ENCODE measurements around the gene CFTR. TPM values are rescaled to one million over a fixed set of nuclear protein-coding genes. Genes with fewer than 3 reads are reported as not detected.
"Not testable (repeated sequence)": the region's sequence is repeated elsewhere in the genome, so short reads cannot be mapped to it uniquely, and the experiment has no call there.

CFTR gene
- under 0.01 TPM for total RNA-seq

DNA sequence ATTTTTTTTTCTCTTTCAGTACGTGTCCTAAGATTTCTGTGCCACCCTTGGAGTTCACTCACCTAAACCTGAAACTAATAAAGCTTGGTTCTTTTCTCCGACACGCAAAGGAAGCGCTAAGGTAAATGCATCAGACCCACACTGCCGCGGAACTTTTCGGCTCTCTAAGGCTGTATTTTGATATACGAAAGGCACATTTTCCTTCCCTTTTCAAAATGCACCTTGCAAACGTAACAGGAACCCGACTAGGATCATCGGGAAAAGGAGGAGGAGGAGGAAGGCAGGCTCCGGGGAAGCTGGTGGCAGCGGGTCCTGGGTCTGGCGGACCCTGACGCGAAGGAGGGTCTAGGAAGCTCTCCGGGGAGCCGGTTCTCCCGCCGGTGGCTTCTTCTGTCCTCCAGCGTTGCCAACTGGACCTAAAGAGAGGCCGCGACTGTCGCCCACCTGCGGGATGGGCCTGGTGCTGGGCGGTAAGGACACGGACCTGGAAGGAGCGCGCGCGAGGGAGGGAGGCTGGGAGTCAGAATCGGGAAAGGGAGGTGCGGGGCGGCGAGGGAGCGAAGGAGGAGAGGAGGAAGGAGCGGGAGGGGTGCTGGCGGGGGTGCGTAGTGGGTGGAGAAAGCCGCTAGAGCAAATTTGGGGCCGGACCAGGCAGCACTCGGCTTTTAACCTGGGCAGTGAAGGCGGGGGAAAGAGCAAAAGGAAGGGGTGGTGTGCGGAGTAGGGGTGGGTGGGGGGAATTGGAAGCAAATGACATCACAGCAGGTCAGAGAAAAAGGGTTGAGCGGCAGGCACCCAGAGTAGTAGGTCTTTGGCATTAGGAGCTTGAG lies at the start of gene CFTR:
CFTR (plus strand) TSS at position 801 of the 830 bp plus-strand sequence. CDS start 70 bp downstream, outside the sequence.
- FAIRE-seq (no peak), DNase-seq (ENCODE audit: low spot score in 2 of 2) (peak in 1 of 2 donors; percentile 24)

DNA sequence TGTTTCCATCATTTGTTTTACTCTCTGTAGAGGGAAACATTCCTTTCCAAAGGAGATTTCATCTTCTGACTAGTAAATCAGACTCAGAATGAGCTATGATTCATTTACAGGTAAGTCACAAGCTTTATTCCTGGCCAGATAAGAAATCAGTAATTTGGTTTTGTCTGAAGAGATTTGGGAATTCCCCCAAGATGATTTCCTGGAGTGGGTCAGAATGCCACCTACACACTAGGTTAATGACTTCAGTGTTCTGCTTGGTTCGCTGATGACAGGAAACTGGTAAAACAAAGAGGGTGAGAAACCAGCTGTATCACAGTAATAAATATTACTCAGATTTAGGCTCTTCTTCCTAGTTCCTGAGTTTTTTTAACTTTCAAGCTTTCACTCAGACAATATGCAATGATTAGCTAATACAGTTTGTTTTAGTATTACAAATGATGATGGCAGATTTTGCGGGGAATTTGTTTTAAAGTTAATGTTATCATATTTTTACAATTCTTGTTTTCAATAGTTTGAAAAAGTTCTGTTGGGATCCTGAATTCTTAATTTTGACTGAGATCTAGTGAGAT lies 44.3 kb upstream of the CFTR start:
- DNase-seq (ENCODE audit: low spot score in 2 of 2) (no peak), FAIRE-seq (no peak)

DNA sequence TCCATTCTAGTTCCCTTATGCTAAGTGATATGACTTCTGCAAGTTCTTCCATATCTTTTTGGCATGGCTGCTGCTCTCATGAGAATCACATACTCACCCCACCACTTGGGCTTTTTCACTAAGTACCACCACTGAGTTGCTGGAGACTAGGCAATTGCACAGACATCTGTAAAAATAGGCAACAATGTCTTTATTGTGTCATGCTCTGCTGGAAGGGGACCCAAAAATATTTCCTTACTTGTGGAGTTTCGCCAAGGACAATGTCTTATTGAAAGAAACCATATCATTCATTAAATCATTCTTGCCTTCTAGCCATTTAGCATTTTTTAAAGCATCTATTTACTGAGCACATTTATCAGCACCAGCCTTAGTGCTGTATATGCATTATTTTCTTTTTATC lies 35.2 kb upstream of the CFTR start:
- FAIRE-seq (no peak), DNase-seq (ENCODE audit: low spot score in 2 of 2) (no peak)

DNA sequence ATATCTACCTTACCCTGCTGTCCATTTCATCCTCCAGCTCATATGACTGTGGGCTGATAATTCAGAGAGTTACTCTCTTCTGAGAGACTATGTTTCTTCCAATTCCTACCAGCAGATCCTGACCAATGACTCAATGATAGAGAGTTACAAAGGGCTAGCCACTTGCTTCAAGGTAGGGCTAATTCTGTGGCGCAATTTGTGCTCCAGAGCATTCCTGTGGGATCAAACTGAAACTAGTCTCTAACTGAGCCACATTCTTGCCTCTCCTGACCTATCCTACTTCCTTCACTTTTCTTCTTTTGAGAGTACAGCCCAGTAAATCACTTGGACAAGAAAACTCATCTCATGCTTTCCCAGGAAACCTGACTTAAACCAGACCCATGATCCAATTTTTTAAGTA lies 34.6 kb upstream of the CFTR start:
- DNase-seq (ENCODE audit: low spot score in 2 of 2) (no peak), FAIRE-seq (no peak)

DNA sequence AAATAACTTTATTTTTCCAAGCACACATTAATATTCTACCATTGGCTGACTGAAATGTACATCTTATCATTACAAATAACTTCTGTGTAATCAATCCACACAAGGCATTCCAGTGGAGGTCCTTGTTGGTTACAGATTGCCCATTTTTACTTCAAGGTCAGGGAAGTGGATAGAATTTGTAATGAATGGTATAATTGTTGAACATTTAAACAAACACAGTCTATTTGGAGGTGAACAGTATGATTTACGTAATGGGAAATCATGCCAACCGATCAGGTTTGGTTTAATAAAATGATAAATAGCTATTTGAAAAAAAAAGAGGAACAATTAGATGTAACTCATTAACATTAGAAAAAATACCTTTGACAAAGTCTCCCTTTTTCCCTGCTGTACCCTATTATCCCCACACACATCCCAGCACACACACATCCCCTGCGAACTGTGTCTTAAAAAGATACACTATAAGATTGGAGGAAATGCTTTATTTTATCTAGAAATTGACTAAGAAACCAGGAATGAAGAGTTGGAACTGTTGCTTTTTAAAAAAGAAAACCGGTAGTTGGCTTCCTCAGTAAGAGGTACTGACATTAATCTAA lies 33.5 kb upstream of the CFTR start:
- FAIRE-seq, result no peak
- no peak for DNase-seq (ENCODE audit: low spot score in 2 of 2)

DNA sequence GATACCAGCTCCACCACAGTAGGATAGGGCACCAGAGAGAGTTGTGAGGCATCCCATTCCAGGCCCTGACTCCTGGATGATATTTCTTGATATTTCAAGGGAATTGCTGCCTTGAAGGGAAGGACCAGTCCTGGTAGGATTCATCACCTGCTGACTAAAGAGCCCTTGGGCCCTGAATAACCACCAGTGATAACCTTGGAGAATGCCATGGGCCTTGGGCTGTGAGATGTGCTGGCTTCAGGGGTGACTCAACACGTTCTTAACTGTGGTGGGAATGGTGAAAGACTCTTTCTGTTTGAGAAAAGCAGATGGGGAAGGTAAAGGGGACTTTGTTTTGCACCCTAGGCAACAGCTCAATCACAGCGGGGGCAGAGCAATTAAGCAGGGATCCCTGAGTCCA lies 31.2 kb upstream of the CFTR start:
- no peak for DNase-seq (ENCODE audit: low spot score in 2 of 2)
- FAIRE-seq, result no peak

DNA sequence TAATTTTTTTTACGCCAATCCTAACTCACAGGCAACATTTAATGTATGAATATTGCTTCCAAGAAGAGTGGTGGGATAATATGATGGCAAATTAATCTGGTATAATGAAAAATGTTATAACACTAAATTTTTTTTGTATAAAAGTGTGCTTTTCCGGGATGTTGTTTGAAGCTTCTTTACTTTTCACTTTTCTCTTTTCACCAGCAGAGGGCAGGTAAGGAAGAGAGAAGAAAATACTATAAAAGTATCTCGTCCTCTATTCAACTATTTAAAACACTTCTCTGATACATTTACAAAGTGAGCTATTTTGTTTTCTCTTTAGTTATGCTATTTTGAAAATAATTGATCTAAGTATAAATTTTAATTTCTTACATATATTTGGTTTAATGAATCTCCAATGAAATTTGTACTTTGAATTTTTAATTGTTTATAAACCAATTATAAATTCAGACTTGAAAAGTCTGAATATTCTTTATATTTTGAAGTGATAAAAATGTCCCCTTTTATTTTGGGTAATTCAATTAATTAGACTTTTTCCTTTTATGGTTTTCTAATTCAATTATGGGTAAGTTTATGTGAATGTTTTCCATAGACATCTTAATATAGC lies 20.7 kb upstream of the CFTR start:
- FAIRE-seq (peak; percentile 97), DNase-seq (ENCODE audit: low spot score in 2 of 2) (no peak)

DNA sequence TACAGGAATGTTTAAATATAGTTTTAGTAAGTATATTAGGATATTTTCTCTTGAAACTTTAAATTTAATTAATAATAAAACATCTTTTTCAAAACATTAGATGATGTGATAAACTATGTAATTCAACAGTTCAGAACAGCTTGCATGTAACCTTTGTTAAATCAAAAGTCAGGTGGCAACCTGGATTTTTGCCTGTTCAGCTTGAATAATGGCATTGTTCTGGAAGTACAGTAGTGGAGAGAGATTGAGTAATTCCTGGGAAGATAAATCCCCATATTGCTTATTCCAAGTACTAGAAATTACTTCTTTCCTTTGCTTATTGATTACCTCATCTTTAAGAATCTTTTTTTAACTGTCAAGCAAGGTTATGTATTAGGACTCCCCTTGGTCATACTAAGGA lies 20.1 kb upstream of the CFTR start:
- no peak for DNase-seq (ENCODE audit: low spot score in 2 of 2)
- no peak for FAIRE-seq

DNA sequence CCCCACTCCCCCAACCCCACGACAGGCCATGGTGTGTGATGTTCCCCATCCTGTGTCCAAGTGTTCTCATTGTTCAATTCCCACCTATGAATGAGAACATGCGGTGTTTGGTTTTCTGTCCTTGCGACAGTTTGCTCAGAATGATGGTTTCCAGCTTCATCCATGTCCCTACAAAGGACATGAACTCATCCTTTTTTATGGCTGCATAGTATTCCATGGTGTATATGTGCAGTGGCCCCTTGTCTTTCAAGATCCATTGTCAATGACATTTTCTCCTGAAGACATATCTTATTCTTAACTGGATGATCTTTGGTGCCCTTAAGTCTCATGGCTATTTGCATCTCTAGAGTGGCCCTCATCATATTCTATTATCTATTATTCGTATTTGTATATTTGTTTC lies 19.0 kb upstream of the CFTR start:
- not testable (repeated sequence) for DNase-seq (ENCODE audit: low spot score in 2 of 2); FAIRE-seq

DNA sequence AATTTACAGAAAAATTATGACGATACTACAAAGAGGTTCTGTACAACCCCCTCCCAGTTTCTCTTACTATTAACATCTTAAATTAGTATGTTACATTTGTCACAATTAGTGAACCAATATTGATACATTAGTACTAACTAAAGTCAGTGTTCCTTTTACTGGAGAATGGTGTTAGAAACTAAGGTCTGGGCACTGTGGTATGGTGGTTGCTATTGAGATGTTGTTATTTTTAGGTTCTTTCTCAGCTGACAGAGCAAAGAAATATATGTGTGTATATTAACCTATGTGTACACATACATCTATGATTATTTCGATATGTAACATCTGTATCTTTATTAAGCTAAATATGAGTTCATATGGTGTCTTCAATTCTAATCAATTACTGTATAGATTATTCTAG lies 11.7 kb upstream of the CFTR start:
- FAIRE-seq (no peak), DNase-seq (ENCODE audit: low spot score in 2 of 2) (no peak)

DNA sequence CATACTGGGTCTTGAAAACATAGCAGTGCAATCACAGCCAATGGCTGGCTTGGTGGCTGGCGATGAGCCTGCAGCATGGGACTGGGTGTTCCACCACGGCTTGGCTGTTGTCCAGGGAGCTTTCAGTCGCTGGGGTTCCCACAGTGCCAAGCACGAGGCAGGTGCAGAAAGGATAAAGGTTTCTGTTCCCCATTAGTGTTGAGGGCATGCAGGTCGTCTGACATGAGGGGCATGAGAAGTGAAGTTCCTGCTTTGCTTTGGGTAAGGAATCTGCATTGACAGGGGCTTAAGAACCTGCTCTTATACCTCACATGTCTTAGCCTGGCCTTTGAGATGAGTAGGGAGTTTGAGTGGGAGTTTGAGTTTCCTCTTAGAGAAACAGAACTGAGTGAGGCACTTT lies 9.0 kb upstream of the CFTR start:
- DNase-seq (ENCODE audit: low spot score in 2 of 2) (no peak), FAIRE-seq (no peak)

DNA sequence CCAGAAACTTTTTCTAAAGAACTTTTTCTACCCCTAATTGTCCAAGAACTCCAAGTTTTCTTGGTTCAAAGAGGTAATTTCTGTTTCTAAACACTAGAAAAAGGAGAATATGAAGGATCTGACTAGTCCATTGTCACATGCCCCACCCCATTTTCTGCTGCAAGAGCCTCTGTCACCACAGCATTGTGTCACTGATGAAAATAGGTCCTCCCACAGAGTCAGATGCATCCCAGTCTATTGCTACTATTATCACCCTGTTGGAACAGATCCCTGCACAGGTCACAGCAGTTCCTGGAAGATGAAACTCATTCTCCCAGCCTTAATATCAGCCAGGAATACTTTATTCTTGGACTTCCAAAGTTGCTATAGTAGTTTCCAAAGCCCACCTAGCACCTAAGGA lies 7.5 kb upstream of the CFTR start:
- DNase-seq (ENCODE audit: low spot score in 2 of 2), result no peak
- no peak for FAIRE-seq

DNA sequence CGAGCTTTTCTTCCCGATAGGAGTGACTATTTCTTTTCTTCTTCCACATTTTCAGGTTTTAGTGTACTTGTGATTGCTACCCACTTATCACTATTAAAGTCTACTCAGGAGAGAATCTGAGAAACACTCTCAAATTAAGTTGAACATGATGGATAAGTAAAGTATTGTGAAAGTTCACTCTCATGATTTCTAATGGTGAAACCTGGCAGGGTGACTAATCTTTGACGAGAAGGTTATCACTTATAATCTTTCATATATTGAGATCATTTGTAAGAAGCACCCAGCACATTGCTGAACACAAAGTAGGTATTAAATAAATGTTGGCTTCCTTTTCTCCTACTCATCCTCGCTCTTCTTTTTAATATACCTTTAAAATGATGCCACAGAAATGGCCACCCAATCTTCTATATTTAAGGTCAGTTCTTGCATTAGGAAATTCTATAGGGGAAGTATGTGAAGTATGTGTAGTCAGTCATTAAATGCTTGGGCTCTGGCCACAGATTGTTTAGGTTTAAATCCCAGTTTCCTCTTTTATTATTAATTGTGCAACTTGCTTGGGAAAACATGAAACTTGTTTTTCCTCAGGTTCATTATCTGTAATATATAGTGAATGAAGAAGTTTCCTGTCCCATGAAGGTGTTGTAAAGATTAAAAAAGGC lies 3.1 kb upstream of the CFTR start:
- FAIRE-seq (no peak), DNase-seq (ENCODE audit: low spot score in 2 of 2) (no peak)

DNA sequence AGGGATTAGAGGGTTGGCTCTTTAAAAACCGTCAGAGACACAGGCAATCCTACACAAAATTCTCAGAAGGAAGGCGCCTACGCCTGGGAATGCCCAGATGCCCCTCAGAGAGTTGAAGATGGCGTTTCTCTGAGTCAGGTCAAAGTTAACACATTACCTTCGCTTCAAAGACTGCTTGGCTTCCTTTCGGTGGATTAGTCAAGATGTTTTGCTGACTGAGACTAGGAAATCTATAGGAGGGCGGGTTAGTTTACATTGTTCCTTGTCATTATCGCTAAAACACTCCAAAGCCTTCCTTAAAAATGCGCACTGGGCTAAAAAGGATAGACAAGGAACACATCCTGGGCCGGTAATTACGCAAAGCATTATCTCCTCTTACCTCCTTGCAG lies 995 bp upstream of the CFTR start:
- FAIRE-seq (no peak), DNase-seq (ENCODE audit: low spot score in 2 of 2) (no peak)

DNA sequence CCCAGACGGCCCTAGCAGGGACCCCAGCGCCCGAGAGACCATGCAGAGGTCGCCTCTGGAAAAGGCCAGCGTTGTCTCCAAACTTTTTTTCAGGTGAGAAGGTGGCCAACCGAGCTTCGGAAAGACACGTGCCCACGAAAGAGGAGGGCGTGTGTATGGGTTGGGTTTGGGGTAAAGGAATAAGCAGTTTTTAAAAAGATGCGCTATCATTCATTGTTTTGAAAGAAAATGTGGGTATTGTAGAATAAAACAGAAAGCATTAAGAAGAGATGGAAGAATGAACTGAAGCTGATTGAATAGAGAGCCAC lies 184 bp downstream of the CFTR start:
- FAIRE-seq (no peak), DNase-seq (ENCODE audit: low spot score in 2 of 2) (no peak)

DNA sequence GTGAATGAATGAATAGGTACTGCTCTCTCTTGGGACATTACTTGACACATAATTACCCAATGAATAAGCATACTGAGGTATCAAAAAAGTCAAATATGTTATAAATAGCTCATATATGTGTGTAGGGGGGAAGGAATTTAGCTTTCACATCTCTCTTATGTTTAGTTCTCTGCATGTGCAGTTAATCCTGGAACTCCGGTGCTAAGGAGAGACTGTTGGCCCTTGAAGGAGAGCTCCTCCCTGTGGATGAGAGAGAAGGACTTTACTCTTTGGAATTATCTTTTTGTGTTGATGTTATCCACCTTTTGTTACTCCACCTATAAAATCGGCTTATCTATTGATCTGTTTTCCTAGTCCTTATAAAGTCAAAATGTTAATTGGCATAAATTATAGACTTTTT lies 1.2 kb downstream of the CFTR start:
- no peak for FAIRE-seq
- DNase-seq (ENCODE audit: low spot score in 2 of 2), result no peak

DNA sequence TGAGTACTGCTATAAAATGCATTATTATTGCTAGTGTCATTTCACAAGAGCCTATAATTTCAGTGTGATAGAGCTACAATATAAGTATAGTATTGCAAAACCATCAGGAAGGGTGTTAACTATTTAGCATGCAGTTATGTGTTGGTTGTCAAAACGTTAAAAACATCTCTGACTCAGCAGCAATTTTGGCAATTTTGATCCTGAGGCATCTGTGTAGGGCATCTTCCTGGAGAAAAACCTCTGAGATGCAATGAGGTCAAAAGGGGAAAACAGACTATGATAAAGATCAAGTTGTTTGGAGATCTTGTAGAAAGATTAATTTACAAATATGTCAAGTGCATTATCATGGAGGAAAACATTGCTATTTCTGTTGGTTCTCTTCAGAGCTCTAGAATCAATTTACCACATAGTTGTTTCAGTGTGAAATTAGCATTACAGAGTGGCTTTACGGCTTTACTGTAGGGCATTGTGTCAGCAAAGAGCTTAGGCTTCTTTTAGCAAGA lies 5.3 kb downstream of the CFTR start:
- FAIRE-seq, result no peak
- DNase-seq (ENCODE audit: low spot score in 2 of 2), result no peak

DNA sequence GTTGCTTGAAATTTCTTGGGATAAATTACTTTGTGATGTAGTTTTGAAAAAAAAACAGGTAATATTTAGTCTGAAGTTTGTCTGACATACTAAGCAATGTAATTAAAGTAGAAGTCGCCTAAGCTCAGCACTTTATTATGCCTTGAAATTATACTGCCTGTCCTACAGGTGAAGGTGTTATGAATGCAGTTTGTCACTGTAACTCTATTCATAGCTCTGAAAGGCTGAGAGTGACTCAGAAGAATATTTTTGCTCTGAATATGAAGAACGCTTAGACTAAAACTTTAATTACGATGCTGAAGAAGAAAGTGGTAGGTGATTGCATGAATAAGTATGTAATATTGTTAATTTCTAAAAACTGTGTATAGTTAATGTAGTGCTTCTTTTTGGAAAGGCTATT lies 9.2 kb downstream of the CFTR start:
- no peak for DNase-seq (ENCODE audit: low spot score in 2 of 2)
- no peak for FAIRE-seq

DNA sequence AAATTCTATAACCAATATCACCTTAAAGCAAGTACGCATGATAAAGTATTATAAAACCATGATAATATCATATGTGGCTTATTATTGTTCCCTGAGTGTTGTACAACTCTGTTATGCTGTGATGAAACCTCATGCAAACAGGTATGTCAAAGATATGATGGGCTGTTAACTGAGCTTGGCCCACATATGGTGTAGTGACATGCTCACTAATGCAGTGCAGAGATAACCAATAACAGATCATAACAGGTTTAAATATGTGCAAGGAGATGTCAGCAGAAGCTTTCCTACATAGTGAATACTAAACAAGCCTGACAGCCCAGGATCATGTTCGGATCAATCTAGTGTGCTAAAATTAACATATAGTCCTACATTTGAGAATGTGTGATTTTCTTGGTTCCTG lies 9.6 kb downstream of the CFTR start:
- no peak for DNase-seq (ENCODE audit: low spot score in 2 of 2)
- no peak for FAIRE-seq

DNA sequence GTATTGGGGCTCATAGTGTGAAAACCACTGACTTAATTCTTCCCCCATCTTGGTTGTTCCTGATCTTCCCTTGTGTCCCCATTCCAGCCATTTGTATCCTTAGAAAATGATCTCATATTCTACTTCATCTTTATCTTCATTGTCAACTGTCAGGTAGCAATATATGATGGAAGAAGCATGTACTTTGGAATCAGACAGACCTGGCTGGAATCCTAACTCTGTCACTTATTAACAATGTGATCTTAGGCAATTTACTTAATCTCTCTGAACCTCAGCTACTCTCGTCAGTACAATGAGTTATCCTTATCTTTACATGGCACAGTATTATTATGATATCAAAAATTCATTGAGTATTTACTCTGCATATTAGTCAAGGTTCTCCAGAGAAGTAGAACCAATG lies 10.1 kb downstream of the CFTR start:
- FAIRE-seq, result no peak
- DNase-seq (ENCODE audit: low spot score in 2 of 2), result no peak

DNA sequence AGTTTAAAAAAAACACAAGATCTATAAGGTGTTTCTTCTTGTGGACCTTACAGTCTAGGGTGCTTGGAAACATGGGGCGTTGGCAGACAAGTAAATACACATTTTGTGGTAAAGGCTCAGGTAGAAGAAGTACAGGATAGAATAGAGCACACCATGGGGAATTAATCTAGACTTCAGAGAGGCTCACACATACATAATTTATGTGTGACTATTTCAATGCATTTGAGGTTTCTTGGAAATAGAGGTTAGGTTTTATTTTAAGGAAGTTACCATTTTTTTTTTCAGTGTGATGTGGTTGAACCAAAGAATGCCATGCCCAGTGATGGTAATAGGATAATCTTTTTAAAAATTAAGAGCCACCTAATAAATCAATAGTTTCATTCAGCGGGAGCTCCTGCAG lies 12.8 kb downstream of the CFTR start:
- no peak for DNase-seq (ENCODE audit: low spot score in 2 of 2)
- no peak for FAIRE-seq

All from frontal cortex (tissue), 4 donors.